HG03469 (cell line): ENCODE results near the gene AOPEP.

Experiments
- ATAC-seq: cut with Tn5 transposase; IDR thresholded peaks from one replicate; pipeline ENCODE4 v1.9.1; 2021; ENCODE audit warnings: mild to moderate bottlenecking, moderate library complexity, moderate number of reproducible peaks; ENCODE audit not compliant: unreplicated experiment

AOPEP gene

DNA sequence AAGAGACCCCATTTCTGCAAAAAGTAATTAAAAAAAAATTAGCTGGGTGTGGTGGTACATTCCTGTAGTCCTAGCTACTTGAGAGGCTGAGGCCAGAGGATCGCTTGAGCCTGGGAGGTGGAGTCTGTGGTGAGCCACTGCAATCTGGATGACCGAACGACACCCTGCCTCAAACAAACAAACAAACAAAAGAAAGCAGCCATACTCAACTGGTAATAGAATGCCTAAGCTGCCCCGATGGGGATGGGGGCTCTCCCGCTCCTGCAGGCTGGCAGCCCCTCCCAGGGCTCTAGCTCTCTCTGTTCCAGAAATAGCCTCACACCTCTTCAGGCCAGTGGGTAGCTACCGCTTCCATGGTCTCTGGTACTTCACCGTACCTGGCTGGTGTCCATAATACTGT lies 349.2 kb downstream of the AOPEP start:
- ATAC-seq = no peak

GRCh38 chr9:95076696-95077052 lies 350.2 kb downstream of the AOPEP start:
- ATAC-seq = no peak

DNA sequence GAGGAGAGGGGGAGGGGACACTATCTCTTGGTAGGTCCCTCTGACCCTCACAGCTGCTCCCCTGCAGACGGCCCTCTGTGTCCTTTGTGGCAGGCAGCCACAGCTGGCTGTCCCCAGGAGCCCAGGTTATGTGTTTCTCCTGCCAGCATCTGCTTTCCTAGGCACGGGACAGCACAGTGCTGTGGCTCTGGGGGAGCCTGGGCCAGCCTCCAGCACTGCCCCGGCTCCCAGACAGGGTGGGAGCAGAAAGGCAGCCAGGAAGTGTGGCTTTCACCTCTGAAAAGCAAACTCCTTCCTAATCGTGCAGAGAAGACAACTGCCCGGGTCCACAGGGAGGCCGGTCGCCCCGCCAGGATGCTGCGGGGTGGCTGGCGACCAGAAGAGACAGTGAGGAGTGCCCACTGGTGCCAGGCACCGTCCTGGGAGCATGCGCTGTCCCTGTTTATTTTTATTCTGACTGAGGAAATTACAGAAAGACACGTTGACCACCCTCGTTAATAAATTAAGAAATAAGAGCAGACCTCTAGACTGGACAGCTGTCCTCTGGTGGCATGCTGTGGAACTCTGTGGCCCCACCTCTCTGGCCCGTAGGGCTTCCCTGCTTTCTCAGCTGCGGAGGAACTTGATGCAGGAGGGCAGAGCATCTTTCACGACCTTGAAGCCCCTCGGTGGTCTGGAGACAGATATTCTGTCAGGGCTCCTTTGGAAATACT lies 350.7 kb downstream of the AOPEP start:
- ATAC-seq = no peak

DNA sequence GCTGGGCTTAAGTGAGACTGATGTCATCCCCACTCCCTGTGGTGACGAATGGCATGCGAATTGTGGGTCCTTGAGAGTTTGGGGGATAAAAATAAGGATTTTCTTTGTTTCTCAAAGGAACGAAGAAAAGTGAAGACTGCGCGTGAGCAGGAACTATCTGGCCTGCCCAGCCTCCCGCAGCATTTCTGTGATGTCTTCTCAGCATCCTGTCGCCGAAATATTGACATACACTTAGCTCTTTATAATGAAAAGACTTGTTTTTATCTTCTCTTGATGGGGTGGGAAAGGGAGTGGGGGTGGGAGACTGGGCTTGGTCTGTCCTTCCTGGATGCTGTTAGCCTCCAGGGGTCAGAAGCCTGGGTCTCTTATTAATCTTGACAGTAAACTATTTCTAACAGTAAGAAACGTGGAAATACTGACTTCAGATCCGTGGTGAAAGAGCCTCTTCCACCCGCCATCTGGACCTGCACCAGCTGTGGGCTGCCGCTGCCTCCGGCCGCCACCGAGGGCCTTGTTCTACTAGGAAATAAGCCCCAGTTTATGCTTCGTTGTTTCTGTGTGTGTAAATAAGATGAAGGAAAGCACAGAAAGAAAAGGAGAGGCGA lies 351.4 kb downstream of the AOPEP start:
- ATAC-seq = no peak

GRCh38 chr9:95078511-95078910 lies 352.0 kb downstream of the AOPEP start:
- ATAC-seq = no peak

DNA sequence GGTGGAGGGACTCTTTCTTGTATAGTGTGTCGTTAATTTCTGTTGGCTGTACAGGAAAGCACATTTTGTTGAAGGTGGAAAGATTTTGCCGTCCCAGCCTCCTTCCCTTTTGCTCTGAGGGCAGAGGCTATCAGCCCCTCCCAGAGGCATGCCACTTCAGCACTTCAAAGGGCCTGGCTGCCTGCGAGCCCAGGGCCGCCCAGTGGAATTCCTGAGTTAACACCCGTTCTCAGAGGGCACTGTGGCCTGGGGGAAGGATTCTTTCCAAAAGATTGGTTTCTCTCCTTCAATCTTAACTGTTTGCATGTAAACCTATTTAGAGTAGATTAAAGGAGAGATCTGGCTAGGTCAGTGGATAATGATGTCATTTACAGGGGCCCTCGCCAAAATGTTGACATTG lies 352.4 kb downstream of the AOPEP start:
- no peak for ATAC-seq

- ATAC-seq = no peak
Measured at GRCh38 chr9:95079461-95079860, 353.0 kb downstream of the AOPEP start.

DNA sequence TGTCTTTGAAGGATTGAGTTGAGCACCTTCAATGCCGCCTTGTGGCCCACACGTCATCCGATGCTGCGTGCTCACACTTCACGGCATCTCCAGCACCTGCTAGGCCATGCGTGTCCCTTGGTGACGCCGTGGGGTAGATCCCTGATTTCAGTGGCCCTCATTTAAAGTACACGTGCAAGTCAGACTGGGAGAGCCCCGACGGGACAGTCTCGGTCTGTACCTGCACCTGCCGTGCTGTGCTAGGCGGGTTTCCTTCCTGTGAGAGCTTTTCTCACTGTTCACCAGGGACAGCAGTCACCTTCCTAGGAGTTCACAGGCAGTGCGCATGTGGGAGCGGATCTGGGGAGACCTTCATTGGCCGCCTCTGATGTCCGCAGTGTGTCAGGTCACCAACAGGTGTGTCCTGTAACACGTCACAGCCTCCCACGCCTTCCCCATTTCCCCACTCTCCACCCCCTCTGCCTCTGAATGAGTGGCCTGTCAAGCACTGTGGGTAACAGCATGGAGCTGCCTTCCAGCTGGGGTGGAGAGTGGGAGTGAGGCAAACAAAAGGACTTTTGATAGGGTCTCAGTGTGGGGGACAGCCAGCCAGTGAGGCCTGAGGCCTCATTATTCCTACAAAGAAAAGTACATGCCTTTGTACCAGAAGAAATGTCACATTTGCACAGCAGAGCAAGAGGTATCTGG lies 354.6 kb downstream of the AOPEP start:
- no peak for ATAC-seq

DNA sequence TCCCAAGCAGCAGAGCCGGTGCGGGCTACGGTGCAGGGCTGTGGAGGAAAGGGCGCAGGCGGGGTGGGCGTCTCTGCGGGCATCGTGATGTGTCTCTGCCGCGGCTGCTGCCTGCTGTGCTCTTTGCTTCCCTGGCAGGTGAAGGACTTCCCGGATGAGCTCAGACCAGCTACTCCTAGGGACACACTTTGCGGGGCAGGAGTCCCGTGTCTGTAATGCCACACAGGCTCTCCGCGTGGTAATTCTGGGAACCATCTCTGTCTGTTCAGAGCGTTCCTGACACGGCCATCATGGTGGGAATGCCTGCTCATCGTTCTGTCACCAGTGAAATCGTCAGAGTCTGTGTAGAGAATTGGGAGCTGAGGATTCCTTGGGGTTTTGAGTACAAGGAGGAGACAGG lies 355.5 kb downstream of the AOPEP start:
- no peak for ATAC-seq

- ATAC-seq = no peak
Measured at GRCh38 chr9:95082401-95083084, 356.0 kb downstream of the AOPEP start.

DNA sequence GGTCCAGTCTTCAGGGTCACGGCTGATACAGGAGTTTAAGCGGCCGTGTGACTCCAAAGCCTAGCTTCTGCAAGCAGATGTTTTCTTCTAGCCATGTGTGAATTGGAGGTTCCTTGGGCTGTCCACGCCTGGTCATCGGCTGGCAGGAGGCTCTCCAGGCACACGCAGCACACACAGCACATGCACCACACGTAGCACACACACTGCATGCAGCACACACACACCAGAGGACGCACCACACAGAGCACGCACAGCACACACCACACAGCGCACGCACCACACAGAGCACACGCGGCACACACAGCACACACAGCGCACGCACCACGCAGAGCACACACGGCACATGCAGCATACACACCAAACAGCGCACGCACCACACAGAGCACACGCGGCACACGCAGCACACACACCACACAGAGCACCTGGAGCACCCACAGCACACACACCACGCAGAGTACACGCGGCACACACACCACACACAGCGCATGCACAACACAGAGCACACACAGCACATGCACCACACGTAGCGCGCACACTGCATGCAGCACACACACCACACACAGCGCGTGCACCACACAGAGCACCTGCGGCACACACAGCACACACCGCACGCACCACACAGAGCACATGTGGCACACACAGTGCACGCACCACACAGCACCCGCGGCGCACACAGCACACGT lies 356.7 kb downstream of the AOPEP start:
- ATAC-seq = no peak

DNA sequence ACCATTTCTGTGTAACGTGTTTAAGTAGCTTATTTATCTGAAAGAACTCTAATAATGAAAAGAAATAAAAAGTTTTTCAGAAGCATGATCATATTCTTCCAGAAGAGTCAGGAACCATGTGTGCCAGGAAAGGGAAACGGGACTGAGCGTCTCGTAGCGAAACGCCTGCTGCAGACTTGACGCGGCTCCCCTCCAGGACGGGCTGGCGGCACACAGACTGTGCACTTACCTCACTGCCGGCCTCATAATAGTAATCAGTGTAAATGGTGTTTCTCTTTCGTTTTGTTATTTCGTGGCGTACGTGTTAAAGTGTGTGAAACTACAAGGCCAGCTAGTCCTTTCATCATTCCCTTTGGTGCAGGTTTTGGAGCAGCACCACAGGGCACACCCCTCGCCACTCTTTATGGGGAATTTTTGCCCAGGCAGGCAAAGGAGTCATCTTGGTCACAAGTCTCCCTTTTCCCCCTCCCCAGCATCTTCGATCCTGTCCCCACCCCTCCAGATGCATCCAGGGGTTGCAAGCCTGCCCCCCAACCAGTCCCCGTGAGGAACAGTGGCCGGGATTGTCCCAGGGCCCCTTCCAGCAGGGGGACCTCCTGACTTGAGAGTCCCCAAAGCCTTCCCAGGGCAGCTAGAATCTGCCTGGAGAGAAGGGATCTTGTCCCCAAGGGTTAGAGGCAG lies 357.9 kb downstream of the AOPEP start:
- ATAC-seq = no peak

- ATAC-seq = no peak
Measured at GRCh38 chr9:95085036-95085770, 358.7 kb downstream of the AOPEP start.

- ATAC-seq = no peak
Measured at GRCh38 chr9:95085861-95086563, 359.5 kb downstream of the AOPEP start.

DNA sequence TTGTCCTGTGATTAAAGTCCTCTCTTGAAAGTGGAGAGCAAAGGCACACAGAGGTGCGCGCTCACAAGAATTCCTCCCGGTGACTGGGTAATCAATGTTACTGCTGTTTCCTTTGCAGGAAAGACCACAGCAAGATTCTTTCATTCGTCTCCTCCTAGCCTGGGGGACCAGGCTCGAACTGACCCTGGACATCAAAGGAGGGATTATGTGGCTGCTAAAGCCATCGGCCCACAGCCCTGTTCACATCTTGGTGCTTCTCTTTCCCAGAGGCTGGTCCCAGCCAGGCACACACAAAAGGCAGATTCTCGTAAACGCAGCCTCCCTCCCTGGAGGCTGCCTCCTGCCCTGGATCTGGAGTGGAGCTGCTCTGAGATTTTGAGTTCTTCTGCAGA lies 360.1 kb downstream of the AOPEP start:
- ATAC-seq = no peak

DNA sequence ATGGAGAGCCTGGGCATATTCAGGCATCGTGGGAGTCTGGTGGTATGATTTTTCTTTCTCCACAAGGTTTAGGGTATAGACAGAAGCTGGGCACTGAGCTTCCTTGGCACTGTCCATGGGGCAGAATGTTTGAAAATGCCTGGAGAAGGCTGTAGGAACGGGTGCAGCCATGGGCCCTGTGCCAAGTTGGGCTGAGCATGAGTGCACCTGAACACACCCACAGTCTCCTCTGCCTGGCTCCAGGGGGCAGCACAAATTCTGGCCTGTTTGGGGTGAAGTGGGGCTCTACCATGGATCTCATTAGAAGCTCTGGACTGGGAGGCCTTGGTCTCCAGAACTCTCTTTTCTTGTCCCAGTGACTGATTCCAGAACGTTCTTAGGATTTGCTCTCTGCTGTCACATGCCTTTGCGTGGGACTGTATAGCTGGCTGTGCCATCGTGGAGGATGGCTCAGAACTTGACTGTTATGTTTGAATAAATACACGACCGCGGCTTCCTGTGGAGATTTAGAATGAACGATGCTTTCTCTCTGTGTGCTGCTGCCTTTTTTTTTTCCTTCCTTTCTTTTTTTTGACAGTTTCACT lies 361.3 kb downstream of the AOPEP start:
- ATAC-seq = no peak

DNA sequence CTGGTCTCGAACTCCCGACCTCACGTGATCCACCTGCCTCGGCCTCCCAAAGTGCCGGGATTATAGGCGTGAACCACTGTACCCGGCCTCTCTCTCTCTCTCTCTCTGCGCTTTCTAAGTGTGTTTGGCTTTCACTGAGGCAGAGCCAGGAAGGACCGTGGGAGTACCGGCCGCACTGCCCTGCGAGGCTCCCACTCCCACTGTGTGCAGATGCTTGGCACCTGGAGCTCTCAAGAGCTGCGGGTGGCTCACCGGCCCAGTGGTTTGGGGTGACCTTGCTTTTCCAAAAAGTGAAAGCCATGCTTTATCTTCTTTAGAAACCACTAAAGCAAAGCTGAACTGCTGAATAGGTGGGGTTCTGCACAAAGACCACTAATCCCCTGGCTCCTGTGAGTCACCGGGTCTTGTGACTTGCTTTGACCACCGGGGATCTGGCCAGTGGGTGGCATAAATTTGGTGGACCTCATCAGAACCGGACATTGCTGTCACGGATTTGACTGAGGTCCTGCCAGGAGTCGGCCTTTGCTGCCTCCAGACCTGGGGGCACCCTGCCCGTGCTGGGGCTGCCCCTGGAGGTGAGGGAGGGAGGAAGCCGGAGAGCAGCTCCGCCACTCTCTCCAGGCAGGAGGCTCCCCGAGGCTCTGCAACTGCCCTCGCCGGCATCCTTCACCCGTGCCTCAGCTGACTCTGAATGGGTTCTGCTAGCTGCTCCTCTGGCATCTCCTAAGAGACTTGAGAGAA lies 362.1 kb downstream of the AOPEP start:
- no peak for ATAC-seq
